Measurements from ENCODE around the gene JOSD2. TPM values are rescaled to one million over a fixed set of nuclear protein-coding genes. Genes with fewer than 3 reads are reported as not detected.
A peak's percentile ranks its signal among the peaks of the same experiment; 100 is the strongest.

The JOSD2 gene
- total RNA-seq, 1 donor: 22.8 TPM

DNA sequence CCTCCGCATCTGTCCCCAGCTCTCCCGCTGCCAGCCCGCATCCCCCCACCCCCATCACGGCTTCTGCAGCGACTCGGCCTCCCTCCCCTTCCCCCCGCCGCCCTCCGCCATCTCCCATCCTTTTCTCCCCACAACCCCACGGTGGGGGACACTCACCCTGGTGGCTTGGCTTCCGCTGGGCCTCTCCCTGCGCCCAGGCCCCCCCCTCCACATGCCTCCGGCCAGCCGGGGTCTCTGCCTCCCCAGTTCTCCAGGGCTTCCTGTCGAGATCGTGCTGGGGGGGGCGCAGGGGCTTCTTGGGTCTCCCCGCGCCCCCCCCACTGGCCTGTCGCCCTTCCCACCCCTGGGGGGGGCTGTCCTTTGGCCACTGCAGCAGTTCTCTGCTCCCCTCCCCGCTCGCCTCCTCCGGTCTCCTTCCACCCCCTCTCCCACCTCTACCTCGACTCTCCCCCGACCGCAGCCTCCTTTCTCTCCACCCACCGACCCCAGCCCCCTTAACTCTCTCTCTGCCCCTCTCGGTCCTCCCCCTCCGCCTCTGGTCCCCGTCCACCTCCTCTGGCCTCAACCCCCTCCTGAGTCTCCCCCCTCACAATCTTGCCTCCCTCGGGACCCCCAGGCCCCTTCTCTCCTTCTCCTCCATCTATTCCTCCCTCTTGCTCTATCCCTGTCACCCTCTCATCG is 40.2 kb upstream of the JOSD2 start:
- Histone ChIP-seq H3K4me3 (ENCODE audit: insufficient read depth, low read length) (no peak overlapping the region), H3K9me3 (ENCODE audit: low read depth, low read length) (no peaks in the 10 kb centered on the region), H3K79me2 (ENCODE audit: insufficient read depth, low read length) (no peaks in the 10 kb centered on the region), H3K27ac (ENCODE audit: low read depth, low read length) (no peak overlapping the region), H2AFZ (ENCODE audit: low read length) (no peak overlapping the region), H3K36me3 (ENCODE audit: insufficient read depth, low read length) (no peaks in the 10 kb centered on the region), H3K4me2 (ENCODE audit: insufficient read depth, low read length) (no peak overlapping the region), H4K20me1 (ENCODE audit: insufficient read depth, low read length) (no peaks in the 10 kb centered on the region), H3K4me1 (ENCODE audit: insufficient read depth, low read length) (no peaks in the 10 kb centered on the region), H3K27me3 (ENCODE audit: insufficient read depth, low read length) (peaks cover 8% of the 10 kb centered on the region)
- DNase-seq (ENCODE audit: insufficient read length, low spot score, missing footprints): peak; percentile 62
- TF ChIP-seq, protein P1, sequence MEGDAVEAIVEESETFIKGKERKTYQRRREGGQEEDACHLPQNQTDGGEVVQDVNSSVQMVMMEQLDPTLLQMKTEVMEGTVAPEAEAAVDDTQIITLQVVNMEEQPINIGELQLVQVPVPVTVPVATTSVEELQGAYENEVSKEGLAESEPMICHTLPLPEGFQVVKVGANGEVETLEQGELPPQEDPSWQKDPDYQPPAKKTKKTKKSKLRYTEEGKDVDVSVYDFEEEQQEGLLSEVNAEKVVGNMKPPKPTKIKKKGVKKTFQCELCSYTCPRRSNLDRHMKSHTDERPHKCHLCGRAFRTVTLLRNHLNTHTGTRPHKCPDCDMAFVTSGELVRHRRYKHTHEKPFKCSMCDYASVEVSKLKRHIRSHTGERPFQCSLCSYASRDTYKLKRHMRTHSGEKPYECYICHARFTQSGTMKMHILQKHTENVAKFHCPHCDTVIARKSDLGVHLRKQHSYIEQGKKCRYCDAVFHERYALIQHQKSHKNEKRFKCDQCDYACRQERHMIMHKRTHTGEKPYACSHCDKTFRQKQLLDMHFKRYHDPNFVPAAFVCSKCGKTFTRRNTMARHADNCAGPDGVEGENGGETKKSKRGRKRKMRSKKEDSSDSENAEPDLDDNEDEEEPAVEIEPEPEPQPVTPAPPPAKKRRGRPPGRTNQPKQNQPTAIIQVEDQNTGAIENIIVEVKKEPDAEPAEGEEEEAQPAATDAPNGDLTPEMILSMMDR (IDR thresholded peaks at IDR 0.05; ENCODE audit: extremely low read depth, low read depth, low read length): no peak

GRCh38 chr19:50550594-50550966 is 39.6 kb upstream of the JOSD2 start:
- H3K4me2 ChIP-seq (ENCODE audit: insufficient read depth, low read length): no peak overlapping the region
- TF ChIP-seq, protein P1 (IDR thresholded peaks at IDR 0.05; ENCODE audit: extremely low read depth, low read depth, low read length): no peak

GRCh38 chr19:50549927-50550593 is 39.1 kb upstream of the JOSD2 start:
- Histone ChIP-seq H3K27ac (ENCODE audit: low read depth, low read length) (no peak overlapping the region), H3K4me2 (ENCODE audit: insufficient read depth, low read length) (no peak overlapping the region), H3K4me3 (ENCODE audit: insufficient read depth, low read length) (no peak overlapping the region), H4K20me1 (ENCODE audit: insufficient read depth, low read length) (no peaks in the 10 kb centered on the region), H2AFZ (ENCODE audit: low read length) (no peak overlapping the region), H3K9me3 (ENCODE audit: low read depth, low read length) (no peaks in the 10 kb centered on the region), H3K36me3 (ENCODE audit: insufficient read depth, low read length) (no peaks in the 10 kb centered on the region), H3K79me2 (ENCODE audit: insufficient read depth, low read length) (no peaks in the 10 kb centered on the region), H3K4me1 (ENCODE audit: insufficient read depth, low read length) (no peaks in the 10 kb centered on the region), H3K27me3 (ENCODE audit: insufficient read depth, low read length) (peaks cover 4% of the 10 kb centered on the region)
- DNase-seq (ENCODE audit: insufficient read length, low spot score, missing footprints): peak; percentile 84
- TF ChIP-seq, protein P1 (IDR thresholded peaks at IDR 0.05; ENCODE audit: extremely low read depth, low read depth, low read length): no peak

More at GRCh38 chr19:50550594-50550966, 39.6 kb upstream of the JOSD2 start:
- no peaks in the 10 kb centered on the region for H4K20me1 ChIP-seq (ENCODE audit: insufficient read depth, low read length)
- no peaks in the 10 kb centered on the region for H3K79me2 ChIP-seq (ENCODE audit: insufficient read depth, low read length)
- no peak overlapping the region for H3K4me3 ChIP-seq (ENCODE audit: insufficient read depth, low read length)
- no peaks in the 10 kb centered on the region for H3K4me1 ChIP-seq (ENCODE audit: insufficient read depth, low read length)
- H2AFZ ChIP-seq (ENCODE audit: low read length): no peak overlapping the region
- no peaks in the 10 kb centered on the region for H3K9me3 ChIP-seq (ENCODE audit: low read depth, low read length)
- H3K27ac ChIP-seq (ENCODE audit: low read depth, low read length): no peak overlapping the region
- no peak for DNase-seq (ENCODE audit: insufficient read length, low spot score, missing footprints)
- H3K36me3 ChIP-seq (ENCODE audit: insufficient read depth, low read length): no peaks in the 10 kb centered on the region
- peaks cover 4% of the 10 kb centered on the region for H3K27me3 ChIP-seq (ENCODE audit: insufficient read depth, low read length)

Measured in osteoblast (primary cell).